Pulmonary artery endothelial cell (primary cell): ENCODE data around the gene NUP85. TPM values are rescaled to one million over a fixed set of nuclear protein-coding genes. Genes with fewer than 3 reads are reported as not detected.
"Not testable (repeated sequence)": the region's sequence is repeated elsewhere in the genome, so short reads cannot be mapped to it uniquely, and the experiment has no call there.

Experiments used
- DNase-seq: peaks from one replicate; pipeline ENCODE4 v3.0.0-alpha.2; 2011; ENCODE audit warnings: low read depth, low spot score
- total RNA-seq: library from RNA; depleted of rRNA; stranded (reverse); fragments of >200 nt; gene quantifications from 2 replicates; pipeline ENCODE4 v1.2.3, GENCODE V29; 2014

Gene NUP85
- 53.2 and 61.7 TPM in 2 replicates for total RNA-seq

GRCh38 chr17:75205037-75205792 is at the start of gene NUP85:
TSS of gene NUP85 (plus strand) at chr17:75205679. CDS start at chr17:75205762, 83 bp downstream.
- peak; percentile 77 for DNase-seq

GRCh38 chr17:75158480-75158879 is 47.0 kb upstream of the NUP85 start:
- not testable (repeated sequence) for DNase-seq

- no peak for DNase-seq
Measured at GRCh38 chr17:75159196-75160031, 46.1 kb upstream of the NUP85 start.

- no peak for DNase-seq
Measured at GRCh38 chr17:75160211-75160610, 45.3 kb upstream of the NUP85 start.

- no peak for DNase-seq
Measured at GRCh38 chr17:75163074-75163473, 42.4 kb upstream of the NUP85 start.

GRCh38 chr17:75164606-75165005 is 40.9 kb upstream of the NUP85 start:
- DNase-seq: not testable (repeated sequence)

- DNase-seq: no peak
Measured at GRCh38 chr17:75168998-75169397, 36.5 kb upstream of the NUP85 start.

GRCh38 chr17:75173526-75173925 is 32.0 kb upstream of the NUP85 start:
- no peak for DNase-seq

- no peak for DNase-seq
Measured at GRCh38 chr17:75174996-75175395, 30.5 kb upstream of the NUP85 start.

- DNase-seq: no peak
Measured at GRCh38 chr17:75176625-75177024, 28.9 kb upstream of the NUP85 start.

- no peak for DNase-seq
Measured at GRCh38 chr17:75178453-75178852, 27.0 kb upstream of the NUP85 start.

- no peak for DNase-seq
Measured at GRCh38 chr17:75181110-75181509, 24.4 kb upstream of the NUP85 start.

GRCh38 chr17:75181608-75182318 is 23.7 kb upstream of the NUP85 start:
- no peak for DNase-seq

- no peak for DNase-seq
Measured at GRCh38 chr17:75182319-75182568, 23.2 kb upstream of the NUP85 start.

- DNase-seq: peak; percentile 88
Measured at GRCh38 chr17:75182569-75183436, 22.7 kb upstream of the NUP85 start, which contains the start of gene SUMO2. TSS of gene SUMO2 (minus strand) at chr17:75182959. CDS start at chr17:75182834, 125 bp downstream.

GRCh38 chr17:75183999-75184884 is 21.2 kb upstream of the NUP85 start:
- no peak for DNase-seq

GRCh38 chr17:75188614-75189013 is 16.9 kb upstream of the NUP85 start:
- no peak for DNase-seq

GRCh38 chr17:75191584-75191983 is 13.9 kb upstream of the NUP85 start:
- DNase-seq: no peak

- DNase-seq: no peak
Measured at GRCh38 chr17:75194879-75195278, 10.6 kb upstream of the NUP85 start.
